Vagina (tissue), 2 donors: Measurements from ENCODE around the gene ASB18. TPM values are rescaled to one million over a fixed set of nuclear protein-coding genes. Genes with fewer than 3 reads are reported as not detected.

Experiments
- DNase-seq, 2 donors: peaks; one replicate each; pipeline ENCODE4 v3.0.0-alpha.2; 2017; ENCODE audit errors: extremely low spot score in 2 of 2
- H3K27ac ChIP-seq: fragments of 200-600 bp; sonication (generic); one replicate; pipeline ENCODE4 v1.5.1; 2019
- H3K27me3 ChIP-seq: fragments of 200-600 bp; sonication (generic); one replicate; pipeline ENCODE4 v1.5.1; 2019
- H3K36me3 ChIP-seq, 2 donors: fragments of 200-600 bp; sonication (generic); one replicate each; pipeline ENCODE4 v1.5.1; 2017 to 2019
- H3K4me1 ChIP-seq: fragments of 200-600 bp; sonication (generic); one replicate; pipeline ENCODE4 v1.5.1; 2019
- H3K4me3 ChIP-seq, 2 donors: fragments of 200-600 bp; sonication (generic); 1 replicate in 1 of 2; 2 replicates in 1 of 2; pipeline ENCODE4 v1.5.1; 2016 to 2019
- H3K9me3 ChIP-seq: fragments of 200-600 bp; sonication (generic); one replicate; pipeline ENCODE4 v1.5.1; 2019
- POLR2A ChIP-seq, 2 donors: fragments of 450-650 bp; IDR thresholded peaks; one replicate each; pipeline ENCODE4 v1.6.1; 2017; ENCODE audit warnings: antibody characterized with exemption in 2 of 2, mild to moderate bottlenecking in 2 of 2, moderate library complexity in 2 of 2
- POLR2AphosphoS5 ChIP-seq, 2 donors: sonication (generic); formaldehyde crosslinking; IDR thresholded peaks; one replicate each; pipeline ENCODE4 v1.9.0; 2017; ENCODE audit warnings: antibody characterized with exemption in 2 of 2, mild to moderate bottlenecking in 2 of 2, low read depth in 1 of 2; ENCODE audit not compliant: insufficient read depth in 1 of 2
- intact Hi-C: fragments of 100-400 bp; cut with DNase I; formaldehyde crosslinking; loops from one replicate; pipeline ENCODE4 v1.15.1; 2023
- total RNA-seq: library from RNA; depleted of rRNA; stranded (reverse); fragments of >200 nt; gene quantifications from one replicate; pipeline ENCODE4 v1.2.3, GENCODE V29; 2016
- TF ChIP-seq, protein P1 (sequence below), 3 experiments: fragments of 450-650 bp in 2 of 3; fragments of 200-600 bp in 1 of 3; sonication (generic) in 1 of 3; IDR thresholded peaks; one replicate each; pipeline ENCODE4 v1.5.1; 2017 to 2019; ENCODE audit warnings: antibody characterized with exemption in 3 of 3, mild to moderate bottlenecking in 2 of 3, moderate library complexity in 2 of 3

The ASB18 gene
- total RNA-seq, 1 donor from 2014 or later = not detected

GRCh38 chr2:236246711-236247246, 17.4 kb downstream of the ASB18 start:
- no peaks in the 10 kb centered on the region for H3K4me1 ChIP-seq
- H3K27ac ChIP-seq = no peak overlapping the region
- H3K36me3 ChIP-seq = no peaks in the 10 kb centered on the region
- intact Hi-C loops = no loop called here
- H3K4me3 ChIP-seq = no peak overlapping the region
- no peaks in the 10 kb centered on the region for H3K27me3 ChIP-seq
- no peak for DNase-seq
- TF ChIP-seq, protein P1, sequence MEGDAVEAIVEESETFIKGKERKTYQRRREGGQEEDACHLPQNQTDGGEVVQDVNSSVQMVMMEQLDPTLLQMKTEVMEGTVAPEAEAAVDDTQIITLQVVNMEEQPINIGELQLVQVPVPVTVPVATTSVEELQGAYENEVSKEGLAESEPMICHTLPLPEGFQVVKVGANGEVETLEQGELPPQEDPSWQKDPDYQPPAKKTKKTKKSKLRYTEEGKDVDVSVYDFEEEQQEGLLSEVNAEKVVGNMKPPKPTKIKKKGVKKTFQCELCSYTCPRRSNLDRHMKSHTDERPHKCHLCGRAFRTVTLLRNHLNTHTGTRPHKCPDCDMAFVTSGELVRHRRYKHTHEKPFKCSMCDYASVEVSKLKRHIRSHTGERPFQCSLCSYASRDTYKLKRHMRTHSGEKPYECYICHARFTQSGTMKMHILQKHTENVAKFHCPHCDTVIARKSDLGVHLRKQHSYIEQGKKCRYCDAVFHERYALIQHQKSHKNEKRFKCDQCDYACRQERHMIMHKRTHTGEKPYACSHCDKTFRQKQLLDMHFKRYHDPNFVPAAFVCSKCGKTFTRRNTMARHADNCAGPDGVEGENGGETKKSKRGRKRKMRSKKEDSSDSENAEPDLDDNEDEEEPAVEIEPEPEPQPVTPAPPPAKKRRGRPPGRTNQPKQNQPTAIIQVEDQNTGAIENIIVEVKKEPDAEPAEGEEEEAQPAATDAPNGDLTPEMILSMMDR (IDR thresholded peaks at IDR 0.05) = no peak
- TF ChIP-seq POLR2A (IDR thresholded peaks at IDR 0.05) (no peak), POLR2AphosphoS5 (IDR thresholded peaks at IDR 0.05; ENCODE audit: insufficient read depth in 1 of 2, low read depth in 1 of 2) (no peak)
- no peaks in the 10 kb centered on the region for H3K9me3 ChIP-seq

GRCh38 chr2:236244256-236244655, 19.9 kb downstream of the ASB18 start:
- Histone ChIP-seq H3K27ac (no peak overlapping the region), H3K4me3 (no peak overlapping the region), H3K9me3 (no peaks in the 10 kb centered on the region), H3K36me3 (no peaks in the 10 kb centered on the region), H3K27me3 (no peaks in the 10 kb centered on the region), H3K4me1 (no peaks in the 10 kb centered on the region)
- TF ChIP-seq POLR2A (IDR thresholded peaks at IDR 0.05) (no peak), POLR2AphosphoS5 (IDR thresholded peaks at IDR 0.05; ENCODE audit: insufficient read depth in 1 of 2, low read depth in 1 of 2) (no peak)
- TF ChIP-seq, protein P1 (IDR thresholded peaks at IDR 0.05) = no peak
- intact Hi-C loops = no loop called here
- DNase-seq = peak in 1 of 2 donors; percentile 49

GRCh38 chr2:236242057-236242495, 22.1 kb downstream of the ASB18 start:
- Histone ChIP-seq H3K9me3 (no peaks in the 10 kb centered on the region), H3K4me1 (no peaks in the 10 kb centered on the region), H3K27me3 (no peaks in the 10 kb centered on the region), H3K4me3 (no peak overlapping the region), H3K27ac (no peak overlapping the region), H3K36me3 (no peaks in the 10 kb centered on the region)
- TF ChIP-seq POLR2A (IDR thresholded peaks at IDR 0.05) (no peak), POLR2AphosphoS5 (IDR thresholded peaks at IDR 0.05; ENCODE audit: insufficient read depth in 1 of 2, low read depth in 1 of 2) (no peak)
- TF ChIP-seq, protein P1 (IDR thresholded peaks at IDR 0.05) = no peak
- intact Hi-C loops = no loop called here
- DNase-seq = peak; percentile 22 to 92

DNA sequence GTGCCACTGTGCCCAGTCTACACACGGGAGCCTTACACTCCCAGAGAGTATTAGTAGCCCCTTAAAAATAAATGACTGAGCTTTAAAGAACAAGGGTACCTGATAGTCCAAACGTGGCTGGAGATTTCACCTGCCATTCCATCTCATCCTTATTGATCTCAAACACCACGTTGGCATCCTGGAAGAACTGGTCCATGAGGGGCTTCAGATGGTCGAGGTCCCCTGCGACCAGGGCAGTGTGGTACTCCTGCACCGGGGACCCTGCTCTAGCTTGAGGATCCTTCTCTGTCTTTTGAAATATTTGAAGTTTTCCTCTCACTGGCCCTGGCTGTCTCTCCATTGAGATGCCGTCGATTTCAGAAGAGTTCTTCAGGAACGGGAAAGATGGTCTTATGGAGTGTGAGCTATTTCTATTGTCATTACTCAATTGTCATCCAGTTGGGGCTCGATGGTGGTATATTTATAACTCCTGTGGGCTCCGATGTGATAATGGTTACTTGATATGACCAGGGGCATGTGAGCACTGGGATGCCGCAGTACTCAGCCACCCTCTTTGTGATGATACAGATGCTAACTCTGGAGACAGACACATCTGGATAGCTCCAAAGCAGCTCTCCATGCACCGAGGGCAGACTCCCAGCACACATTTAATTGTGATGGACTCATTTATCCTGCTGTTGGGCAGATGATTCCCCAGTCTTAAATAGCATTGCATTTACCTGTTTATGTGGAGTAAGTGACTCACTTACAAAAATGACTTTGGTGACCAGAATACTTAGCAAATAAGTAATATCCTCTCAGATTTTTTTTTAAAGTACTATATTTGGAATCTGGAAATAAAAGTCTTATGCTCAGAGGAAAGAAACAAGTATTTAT, 22.8 kb downstream of the ASB18 start:
- H3K9me3 ChIP-seq = no peaks in the 10 kb centered on the region
- intact Hi-C loops = no loop called here
- H3K36me3 ChIP-seq = no peaks in the 10 kb centered on the region
- no peaks in the 10 kb centered on the region for H3K27me3 ChIP-seq
- peaks cover 5% of the 10 kb centered on the region for H3K4me1 ChIP-seq
- no peak for TF ChIP-seq POLR2A (IDR thresholded peaks at IDR 0.05)
- TF ChIP-seq, protein P1 (IDR thresholded peaks at IDR 0.05) = no peak
- H3K4me3 ChIP-seq = no peak overlapping the region
- DNase-seq = peak; percentile 49 to 77
- no peak overlapping the region for H3K27ac ChIP-seq
